GM18951 (cell line): ENCODE results near the gene LSM5.

Experiments
- POLR2A ChIP-seq: IDR thresholded peaks from 4 replicates; pipeline ENCODE4 v1.6.1; 2011; ENCODE audit warnings: mild to moderate bottlenecking; ENCODE audit not compliant: insufficient read length, insufficient read depth; ENCODE audit errors: extremely low read depth
- in situ Hi-C: fragments of 300-500 bp; cut with MboI; formaldehyde crosslinking; loops from one replicate; pipeline ENCODE4 v1.12.0; 2022; ENCODE audit warnings: low sequenced_read_pairs, mixed read lengths, inconsistent platforms; ENCODE audit not compliant: unreplicated experiment

The LSM5 gene

GRCh38 chr7:32462977-32463376 is 27.2 kb downstream of the LSM5 start:
- in situ Hi-C loops: no loop called here
- no peak for TF ChIP-seq POLR2A

GRCh38 chr7:32462451-32462850 is 27.7 kb downstream of the LSM5 start:
- in situ Hi-C loops: no loop called here
- TF ChIP-seq POLR2A: no peak

- TF ChIP-seq POLR2A: no peak
- in situ Hi-C loops: no loop called here
Measured at GRCh38 chr7:32461484-32461883, 28.7 kb downstream of the LSM5 start.

- in situ Hi-C loops: no loop called here
- TF ChIP-seq POLR2A: no peak
Measured at GRCh38 chr7:32459788-32460187, 30.4 kb downstream of the LSM5 start.

- no peak for TF ChIP-seq POLR2A
- in situ Hi-C loops: no loop called here
Measured at GRCh38 chr7:32458025-32458424, 32.2 kb downstream of the LSM5 start.

GRCh38 chr7:32453341-32454011 is 36.7 kb downstream of the LSM5 start:
- in situ Hi-C loops: no loop called here
- TF ChIP-seq POLR2A: no peak

GRCh38 chr7:32447218-32447617 is 43.0 kb downstream of the LSM5 start:
- in situ Hi-C loops: no loop called here

GRCh38 chr7:32436146-32436928 is 53.8 kb downstream of the LSM5 start:
- no peak for TF ChIP-seq POLR2A
- in situ Hi-C loops: no loop called here

More at GRCh38 chr7:32447218-32447617, 43.0 kb downstream of the LSM5 start:
- TF ChIP-seq POLR2A: no peak
